Smooth muscle cell (in vitro differentiated cells): ENCODE results near the gene EPS8L3. TPM values are rescaled to one million over a fixed set of nuclear protein-coding genes. Genes with fewer than 3 reads are reported as not detected.

Source experiments
- DNase-seq: peaks from one replicate; lab custom pipeline; 2025; ENCODE audit not compliant: unreplicated experiment; lab: John Stamatoyannopoulos, UW
- H2AFZ ChIP-seq: fragments of 200-600 bp; sonication (generic); 2 replicates; pipeline ENCODE4 v1.6.0; 2016; ENCODE audit warnings: antibody characterized with exemption, low read depth, mild to moderate bottlenecking
- H3F3A ChIP-seq: fragments of 200-600 bp; sonication (generic); 2 replicates; pipeline ENCODE4 v1.6.0; 2017; ENCODE audit warnings: antibody characterized with exemption, low read depth
- H3K27ac ChIP-seq: fragments of 200-600 bp; sonication (generic); 2 replicates; pipeline ENCODE4 v1.5.1; 2016; ENCODE audit warnings: low read depth, mild to moderate bottlenecking
- H3K27me3 ChIP-seq: fragments of 200-600 bp; sonication (generic); 2 replicates; pipeline ENCODE4 v1.6.1; 2016; ENCODE audit warnings: low read depth, mild to moderate bottlenecking
- H3K36me3 ChIP-seq: fragments of 200-600 bp; sonication (generic); 2 replicates; pipeline ENCODE4 v1.5.1; 2016; ENCODE audit warnings: low read depth
- H3K4me1 ChIP-seq: fragments of 200-600 bp; sonication (generic); 2 replicates; pipeline ENCODE4 v1.5.1; 2016; ENCODE audit warnings: low read depth
- H3K4me2 ChIP-seq: fragments of 200-600 bp; sonication (generic); 2 replicates; pipeline ENCODE4 v1.6.0; 2016; ENCODE audit warnings: mild to moderate bottlenecking
- H3K4me3 ChIP-seq: fragments of 200-600 bp; sonication (generic); 2 replicates; pipeline ENCODE4 v1.5.1; 2016; ENCODE audit warnings: mild to moderate bottlenecking
- H3K79me2 ChIP-seq: fragments of 200-600 bp; sonication (generic); 2 replicates; pipeline ENCODE4 v1.6.0; 2016; ENCODE audit warnings: low read depth, mild to moderate bottlenecking
- H3K9ac ChIP-seq: fragments of 200-600 bp; sonication (generic); 2 replicates; pipeline ENCODE4 v1.6.0; 2016; ENCODE audit warnings: low read depth
- H3K9me3 ChIP-seq: fragments of 200-600 bp; sonication (generic); replicated peaks from 2 replicates; pipeline ENCODE4 v1.5.1; 2016; ENCODE audit warnings: low read depth
- H4K20me1 ChIP-seq: fragments of 200-600 bp; sonication (generic); 2 replicates; pipeline ENCODE4 v1.6.0; 2016; ENCODE audit warnings: low read depth
- CTCF ChIP-seq: fragments of 200-600 bp; sonication (generic); IDR thresholded peaks from 2 replicates; pipeline ENCODE4 v1.5.1; 2017; ENCODE audit warnings: borderline replicate concordance, mild to moderate bottlenecking, antibody characterized with exemption; ENCODE audit not compliant: insufficient read depth, poor library complexity, severe bottlenecking
- WGBS: methylation state at CpG from one replicate; pipeline ENCODE4 v1.1.7; 2016; ENCODE audit warnings: low lambda C conversion rate; 5-methylcytosine and 5-hydroxymethylcytosine counted together
- polyA plus RNA-seq: library from polyadenylated mRNA; unstranded; fragments of >200 nt; fragmentation: Nextera tagmentation; extraction: Ambion mirVana; gene quantifications from 2 replicates; pipeline ENCODE4 v1.2.1, GENCODE V29; 2016
- total RNA-seq: library from RNA; depleted of rRNA; stranded (reverse); fragments of >200 nt; gene quantifications from 2 replicates; pipeline ENCODE4 v1.2.3, GENCODE V29; 2014

The EPS8L3 gene
- total and polyA plus RNA-seq, 2 experiments from 2014 or later = not detected

DNA sequence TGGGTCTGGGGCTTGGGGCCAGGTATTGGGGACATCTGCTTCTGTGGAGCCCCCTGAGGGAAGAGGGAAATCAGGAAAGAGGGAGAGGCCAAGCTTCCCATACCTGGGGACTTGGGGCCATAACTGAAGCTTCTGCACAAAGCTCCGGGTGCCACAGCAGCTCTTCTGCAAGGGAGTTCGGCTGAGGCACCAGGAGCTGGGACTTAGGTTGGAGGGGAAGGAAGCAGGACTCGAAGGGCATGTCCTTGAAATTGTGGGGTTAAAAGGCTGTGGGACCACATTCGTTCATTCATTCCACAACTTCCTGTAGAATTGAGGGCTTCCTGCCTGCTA lies 1.7 kb upstream of the EPS8L3 start:
- Histone ChIP-seq H3K27ac (no peak overlapping the region), H3K9me3 (no peaks in the 10 kb centered on the region), H3K79me2 (no peaks in the 10 kb centered on the region), H3K4me3 (no peak overlapping the region), H3K27me3 (no peaks in the 10 kb centered on the region), H3K4me1 (no peaks in the 10 kb centered on the region), H3K36me3 (no peaks in the 10 kb centered on the region), H2AFZ (no peak overlapping the region), H3K4me2 (no peak overlapping the region), H4K20me1 (no peaks in the 10 kb centered on the region), H3F3A (no peaks in the 10 kb centered on the region), H3K9ac (no peak overlapping the region)
- TF ChIP-seq CTCF = no peak
- DNase-seq = no peak
- WGBS = 94% methylated on average over 4 of the region's 4 CpGs

DNA sequence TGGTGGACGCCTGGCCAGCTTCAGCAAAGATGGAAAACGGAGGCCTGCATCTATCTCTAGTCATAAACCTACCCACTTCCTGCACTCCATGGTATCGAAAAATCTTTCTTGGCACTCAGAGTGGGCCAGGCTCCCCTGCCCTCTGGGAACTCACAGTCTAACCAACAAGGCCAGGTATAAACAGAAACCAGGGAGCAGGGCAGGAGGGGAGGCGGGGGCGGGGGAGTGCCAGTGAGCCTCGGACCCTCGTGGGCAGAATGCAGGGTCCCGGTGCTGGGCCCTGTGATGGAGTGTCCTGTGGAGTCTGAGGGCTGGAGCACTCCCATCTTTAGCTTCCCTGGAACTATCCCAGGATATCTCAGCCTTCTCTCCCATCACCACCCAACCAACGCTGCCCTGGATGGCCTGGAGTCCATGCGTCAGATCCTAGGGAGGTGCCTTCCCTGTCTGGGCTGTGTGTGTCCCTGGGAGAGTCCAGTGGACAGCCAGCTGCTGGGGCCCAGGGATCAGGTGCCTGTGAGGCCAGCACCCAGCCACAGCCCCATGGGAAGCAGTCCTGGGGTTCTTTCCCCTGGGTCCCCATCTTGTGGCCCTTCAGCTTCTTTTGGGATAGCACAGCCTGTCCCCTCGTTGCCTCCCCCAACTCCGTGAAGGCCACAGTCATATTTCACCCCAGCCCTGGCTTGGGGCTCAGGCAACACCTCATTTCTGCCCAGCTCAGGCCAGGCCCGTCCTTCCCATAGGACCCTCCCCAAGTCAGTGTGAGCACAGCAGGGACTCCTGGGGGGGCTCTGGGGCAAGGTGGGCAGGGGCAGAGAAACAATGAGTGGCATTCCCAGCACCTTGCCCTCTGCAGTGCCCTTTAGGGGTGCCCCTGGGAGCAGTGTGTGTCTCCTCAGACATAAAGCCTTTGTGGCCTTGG lies 1.1 kb upstream of the EPS8L3 start:
- no peaks in the 10 kb centered on the region for H3K9me3 ChIP-seq
- WGBS = 94% methylated on average over 10 of the region's 13 CpGs
- no peaks in the 10 kb centered on the region for H3F3A ChIP-seq
- H3K4me2 ChIP-seq = no peak overlapping the region
- H4K20me1 ChIP-seq = no peaks in the 10 kb centered on the region
- H3K4me3 ChIP-seq = no peak overlapping the region
- no peaks in the 10 kb centered on the region for H3K27me3 ChIP-seq
- H3K79me2 ChIP-seq = no peaks in the 10 kb centered on the region
- H3K4me1 ChIP-seq = no peaks in the 10 kb centered on the region
- H3K36me3 ChIP-seq = no peaks in the 10 kb centered on the region
- no peak overlapping the region for H3K9ac ChIP-seq
- TF ChIP-seq CTCF = no peak
- H2AFZ ChIP-seq = no peak overlapping the region
- no peak overlapping the region for H3K27ac ChIP-seq
- DNase-seq = no peak

DNA sequence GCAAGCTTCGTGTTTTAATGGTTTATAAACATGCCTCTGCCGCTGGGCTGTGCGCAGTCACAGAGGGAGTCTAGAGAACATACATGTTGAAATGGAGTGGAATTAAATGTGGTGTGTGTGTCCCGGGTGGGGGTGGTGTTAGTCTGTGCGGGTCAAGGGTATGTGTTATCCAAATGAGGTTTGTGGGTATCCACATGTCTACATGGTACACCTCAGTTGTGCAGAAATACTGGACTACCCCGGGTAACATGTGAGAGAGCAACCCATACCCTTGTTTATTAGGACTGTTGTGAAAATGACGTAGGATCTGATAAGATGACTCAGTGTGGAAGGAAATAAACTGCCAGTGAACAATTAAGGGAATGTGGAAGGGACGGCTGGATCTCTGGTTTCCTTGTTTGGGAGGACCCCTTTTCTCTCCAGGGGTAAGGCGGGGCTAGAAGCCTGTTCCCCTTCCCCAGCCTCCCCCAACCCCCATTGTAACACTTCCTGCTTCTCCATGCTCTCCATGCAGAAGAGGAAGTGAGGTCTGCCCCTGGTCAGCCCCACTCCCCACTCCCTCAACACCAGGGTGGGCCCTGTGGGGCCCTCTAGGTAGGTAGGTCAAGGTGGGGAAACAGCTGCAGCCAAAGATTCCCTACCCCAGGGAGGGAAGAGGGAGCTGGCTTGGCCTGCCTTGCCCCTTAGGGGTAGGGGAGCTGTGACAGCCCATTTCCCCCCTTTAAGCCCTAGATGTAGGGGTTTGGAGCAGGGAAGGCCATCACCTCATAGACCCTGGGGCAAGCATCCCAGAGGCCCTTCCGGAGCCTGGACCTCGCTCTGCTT lies 690 bp downstream of the EPS8L3 start:
- no peaks in the 10 kb centered on the region for H4K20me1 ChIP-seq
- H2AFZ ChIP-seq = no peak overlapping the region
- H3K4me3 ChIP-seq = peak overlapping the region; percentile 22
- TF ChIP-seq CTCF = no peak
- DNase-seq = no peak
- no peaks in the 10 kb centered on the region for H3K9me3 ChIP-seq
- H3K4me1 ChIP-seq = no peaks in the 10 kb centered on the region
- no peaks in the 10 kb centered on the region for H3K36me3 ChIP-seq
- no peak overlapping the region for H3K9ac ChIP-seq
- no peaks in the 10 kb centered on the region for H3K27me3 ChIP-seq
- H3F3A ChIP-seq = no peaks in the 10 kb centered on the region
- H3K79me2 ChIP-seq = no peaks in the 10 kb centered on the region
- 70% methylated on average over 11 of the region's 11 CpGs for WGBS
- no peak overlapping the region for H3K27ac ChIP-seq
- H3K4me2 ChIP-seq = no peak overlapping the region
